ENCODE data around the gene SCAMP1.
"Not testable (repeated sequence)": the region's sequence is repeated elsewhere in the genome, so short reads cannot be mapped to it uniquely, and the experiment has no call there.

SCAMP1 gene

GRCh38 chr5:78359831-78360673 lies at the start of gene SCAMP1:
SCAMP1 (plus strand) TSS chr5:78360617; CDS start chr5:78360672, 55 bp downstream.
- peak; percentile 64 for DNase-seq (ENCODE audit: low read depth, low spot score)
- peak within 1 kb of the TSS; percentile 88 for H3K27ac ChIP-seq

GRCh38 chr5:78317515-78317914 lies 42.9 kb upstream of the SCAMP1 start:
- no peak for DNase-seq (ENCODE audit: low read depth, low spot score)
- no peak overlapping the region for H3K27ac ChIP-seq

GRCh38 chr5:78318337-78318736 lies 42.1 kb upstream of the SCAMP1 start:
- no peak for DNase-seq (ENCODE audit: low read depth, low spot score)

DNA sequence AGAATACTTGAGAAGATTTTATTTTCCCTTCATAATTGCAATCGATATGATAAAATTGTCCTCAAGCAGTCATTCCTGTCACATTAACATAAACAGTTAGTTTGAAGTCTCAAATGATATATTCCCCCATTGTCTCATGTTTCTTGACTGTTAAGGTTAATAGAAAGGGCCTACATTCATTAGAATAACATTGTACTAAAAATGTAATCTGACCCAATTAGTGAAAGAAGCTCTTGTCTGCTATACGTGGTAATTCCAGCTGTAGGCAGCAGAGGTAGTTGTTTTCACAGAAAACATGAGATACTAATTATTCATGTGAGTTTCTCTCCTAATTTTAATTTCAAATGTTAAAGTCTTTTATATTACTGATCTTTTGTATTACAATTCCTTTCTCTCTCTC lies 40.0 kb upstream of the SCAMP1 start:
- H3K27ac ChIP-seq = no peak overlapping the region
- DNase-seq (ENCODE audit: low read depth, low spot score) = no peak

More at GRCh38 chr5:78318337-78318736, 42.1 kb upstream of the SCAMP1 start:
- H3K27ac ChIP-seq = no peak overlapping the region

- no peak for DNase-seq (ENCODE audit: low read depth, low spot score)
- H3K27ac ChIP-seq = no peak overlapping the region
Measured at GRCh38 chr5:78323241-78323640, 37.2 kb upstream of the SCAMP1 start.

GRCh38 chr5:78326930-78327329 lies 33.5 kb upstream of the SCAMP1 start:
- DNase-seq (ENCODE audit: low read depth, low spot score) = no peak
- peak overlapping the region; percentile 63 for H3K27ac ChIP-seq

- peak overlapping the region; percentile 63 for H3K27ac ChIP-seq
- DNase-seq (ENCODE audit: low read depth, low spot score) = peak; percentile 61
Measured at GRCh38 chr5:78327761-78328510, 32.5 kb upstream of the SCAMP1 start.

- peak overlapping the region; percentile 63 for H3K27ac ChIP-seq
- DNase-seq (ENCODE audit: low read depth, low spot score) = no peak
Measured at GRCh38 chr5:78328585-78329173, 31.7 kb upstream of the SCAMP1 start.

- no peak for DNase-seq (ENCODE audit: low read depth, low spot score)
- no peak overlapping the region for H3K27ac ChIP-seq
Measured at GRCh38 chr5:78331523-78332080, 28.8 kb upstream of the SCAMP1 start.

GRCh38 chr5:78334811-78335210 lies 25.6 kb upstream of the SCAMP1 start:
- no peak overlapping the region for H3K27ac ChIP-seq
- no peak for DNase-seq (ENCODE audit: low read depth, low spot score)

DNA sequence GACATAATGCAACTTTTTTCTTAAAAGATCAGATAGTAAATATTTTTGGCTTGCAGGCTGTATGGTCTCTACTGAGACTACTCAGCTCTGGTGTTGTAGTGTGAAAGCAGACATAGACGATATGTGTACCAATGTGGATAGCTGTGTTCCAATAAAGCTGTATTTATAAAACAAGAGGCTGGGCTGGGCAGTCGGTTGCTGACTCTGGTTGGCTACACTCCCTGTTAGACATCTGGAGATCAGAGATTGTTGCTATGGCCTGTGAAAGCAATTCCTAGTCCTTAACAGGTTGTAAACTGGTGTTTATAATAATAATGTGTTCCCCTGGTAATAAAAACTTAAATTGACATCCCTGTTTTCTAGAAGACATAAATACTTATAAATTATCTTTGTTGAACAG lies 24.4 kb upstream of the SCAMP1 start:
- H3K27ac ChIP-seq = no peak overlapping the region
- no peak for DNase-seq (ENCODE audit: low read depth, low spot score)

DNA sequence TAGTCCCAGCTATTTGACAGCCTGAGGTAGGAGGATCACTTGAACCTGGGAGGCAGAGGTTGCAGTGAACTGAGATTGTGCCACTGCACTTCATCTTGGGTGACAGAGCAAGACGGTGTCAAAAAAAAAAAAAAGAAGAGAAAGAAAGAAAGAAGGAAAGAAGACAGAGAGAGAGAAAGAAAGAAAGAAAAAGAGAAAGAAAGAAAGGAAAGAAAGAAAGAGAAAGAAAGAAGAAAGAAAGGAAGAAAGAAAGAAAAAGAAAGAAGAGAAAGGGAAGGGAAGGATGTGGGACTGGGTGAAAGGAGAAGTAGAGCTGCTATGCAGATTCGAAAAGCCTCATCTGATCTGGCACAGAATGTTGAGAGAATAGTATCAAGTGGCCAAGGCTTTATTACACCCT lies 23.7 kb upstream of the SCAMP1 start:
- no peak overlapping the region for H3K27ac ChIP-seq
- no peak for DNase-seq (ENCODE audit: low read depth, low spot score)

- no peak overlapping the region for H3K27ac ChIP-seq
- no peak for DNase-seq (ENCODE audit: low read depth, low spot score)
Measured at GRCh38 chr5:78339617-78340436, 20.6 kb upstream of the SCAMP1 start.

- no peak for DNase-seq (ENCODE audit: low read depth, low spot score)
- no peak overlapping the region for H3K27ac ChIP-seq
Measured at GRCh38 chr5:78341440-78341839, 19.0 kb upstream of the SCAMP1 start.

DNA sequence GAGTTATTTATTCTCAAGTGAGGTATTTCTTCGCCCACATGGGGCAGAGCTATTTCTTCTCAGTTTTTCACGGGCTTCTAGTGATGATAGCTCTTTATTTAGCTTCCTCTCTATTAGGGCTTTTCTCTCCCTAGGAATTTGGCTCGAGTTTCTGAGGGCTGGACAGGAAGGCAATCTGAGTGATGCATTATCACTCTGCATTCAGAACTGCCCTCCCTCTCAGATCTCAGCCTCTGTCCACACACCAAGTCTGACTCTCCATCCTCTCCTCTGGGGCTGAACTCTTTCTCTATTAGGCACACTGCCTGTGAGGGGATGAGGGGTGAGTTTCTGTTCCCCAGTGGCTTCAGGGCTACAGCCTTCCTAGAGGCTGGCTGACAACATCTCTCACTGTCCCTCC lies 14.9 kb upstream of the SCAMP1 start:
- H3K27ac ChIP-seq = peak overlapping the region; percentile 10
- no peak for DNase-seq (ENCODE audit: low read depth, low spot score)

- DNase-seq (ENCODE audit: low read depth, low spot score) = no peak
- H3K27ac ChIP-seq = no peak overlapping the region
Measured at GRCh38 chr5:78353520-78353919, 6.9 kb upstream of the SCAMP1 start.

DNA sequence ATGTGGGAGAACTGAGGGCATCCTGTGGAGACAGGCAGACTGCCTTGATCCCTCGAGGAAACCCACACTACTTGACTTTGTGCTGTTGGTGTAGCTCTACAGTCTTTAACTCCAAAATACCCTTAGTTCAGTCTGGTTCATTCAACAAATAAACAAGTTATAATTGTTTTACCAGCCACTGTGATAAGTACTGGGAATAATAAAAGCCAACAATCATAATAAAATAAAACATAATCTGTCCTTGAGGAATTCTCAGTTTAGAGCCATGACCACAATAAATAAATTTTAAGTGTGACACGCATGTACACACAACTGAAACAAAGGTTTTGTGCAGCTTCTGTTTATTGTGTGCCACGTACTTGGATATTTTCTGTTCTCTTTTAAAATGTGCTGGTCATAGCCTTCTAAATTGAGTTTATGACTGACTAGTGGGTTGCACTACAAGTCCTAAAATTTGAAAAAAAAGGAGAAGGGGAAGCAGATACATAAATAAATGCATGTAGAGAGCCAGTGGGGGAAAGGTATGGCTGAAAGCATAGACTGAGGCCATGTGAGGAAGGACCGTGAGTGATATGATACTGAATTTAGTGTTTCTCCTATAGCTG lies 6.2 kb upstream of the SCAMP1 start:
- no peak overlapping the region for H3K27ac ChIP-seq
- no peak for DNase-seq (ENCODE audit: low read depth, low spot score)

GRCh38 chr5:78355561-78355960 lies 4.9 kb upstream of the SCAMP1 start:
- DNase-seq (ENCODE audit: low read depth, low spot score) = no peak
- no peak overlapping the region for H3K27ac ChIP-seq

GRCh38 chr5:78359455-78359830 lies 974 bp upstream of the SCAMP1 start:
- DNase-seq (ENCODE audit: low read depth, low spot score) = not testable (repeated sequence)

GRCh38 chr5:78360674-78360923 lies 182 bp downstream of the SCAMP1 start:
- no peak for DNase-seq (ENCODE audit: low read depth, low spot score)
- H3K27ac ChIP-seq = peak overlapping the region; percentile 88

More at GRCh38 chr5:78359455-78359830, 974 bp upstream of the SCAMP1 start:
- peak overlapping the region; percentile 88 for H3K27ac ChIP-seq

Data from epithelial cell of prostate (primary cell).